ENCODE measurements around the gene LRP1-AS. TPM values are rescaled to one million over a fixed set of nuclear protein-coding genes. Genes with fewer than 3 reads are reported as not detected.
A peak's percentile ranks its signal among the peaks of the same experiment; 100 is the strongest.

Gene LRP1-AS
- total RNA-seq, 4 donors from 2014 or later: not detected

GRCh38 chr12:57161491-57161890, 14.1 kb upstream of the LRP1-AS start:
- no peaks in the 10 kb centered on the region for H3K27me3 ChIP-seq
- TF ChIP-seq EP300 (IDR thresholded peaks at IDR 0.05) (no peak), CTCF (IDR thresholded peaks at IDR 0.05) (no peak), POLR2A (IDR thresholded peaks at IDR 0.05) (no peak)
- WGBS, 2 donors: 80 to 83% methylated on average over 7 of the region's 7 CpGs
- no peak overlapping the region for H3K4me3 ChIP-seq
- H3K9me3 ChIP-seq: no peaks in the 10 kb centered on the region
- peaks cover 0 to 59% (median 20%) of the 10 kb centered on the region in 4 donors for H3K4me1 ChIP-seq
- H3K36me3 ChIP-seq: peaks cover 6 to 96% (median 22%) of the 10 kb centered on the region in 3 donors
- DNase-seq (ENCODE audit: low spot score in 2 of 2): no peak
- no peak overlapping the region for H3K27ac ChIP-seq

- peak overlapping the region in 2 of 4 donors; percentile 42 to 61 for H3K27ac ChIP-seq
- WGBS, 2 donors: 89 to 91% methylated on average over 8 to 14 of the region's 14 CpGs
- peaks cover 6 to 96% (median 22%) of the 10 kb centered on the region in 3 donors for H3K36me3 ChIP-seq
- H3K9me3 ChIP-seq: no peaks in the 10 kb centered on the region
- peaks cover 0 to 63% (median 20%) of the 10 kb centered on the region in 4 donors for H3K4me1 ChIP-seq
- no peak overlapping the region for H3K4me3 ChIP-seq
- no peak for DNase-seq (ENCODE audit: low spot score in 2 of 2)
- no peak for TF ChIP-seq EP300 (IDR thresholded peaks at IDR 0.05)
- no peak for TF ChIP-seq POLR2A (IDR thresholded peaks at IDR 0.05)
- TF ChIP-seq CTCF (IDR thresholded peaks at IDR 0.05): no peak
- H3K27me3 ChIP-seq: no peaks in the 10 kb centered on the region
Measured at GRCh38 chr12:57160741-57161140, 13.3 kb upstream of the LRP1-AS start.

- WGBS, 2 donors: 62 to 79% methylated on average over 4 of the region's 4 CpGs
- H3K4me3 ChIP-seq: no peak overlapping the region
- DNase-seq (ENCODE audit: low spot score in 2 of 2): no peak
- H3K9me3 ChIP-seq: no peaks in the 10 kb centered on the region
- H3K27me3 ChIP-seq: no peaks in the 10 kb centered on the region
- H3K4me1 ChIP-seq: peaks cover 0 to 63% (median 20%) of the 10 kb centered on the region in 4 donors
- H3K27ac ChIP-seq: peak overlapping the region in 2 of 4 donors; percentile 61 to 76
- H3K36me3 ChIP-seq: peaks cover 6 to 96% (median 22%) of the 10 kb centered on the region in 3 donors
- no peak for TF ChIP-seq CTCF (IDR thresholded peaks at IDR 0.05)
- TF ChIP-seq POLR2A (IDR thresholded peaks at IDR 0.05): no peak
- no peak for TF ChIP-seq EP300 (IDR thresholded peaks at IDR 0.05)
Measured at GRCh38 chr12:57160040-57160439, 12.6 kb upstream of the LRP1-AS start.

- Histone ChIP-seq H3K27me3 (no peaks in the 10 kb centered on the region), H3K36me3 (peaks cover 6 to 96% (median 22%) of the 10 kb centered on the region in 3 donors), H3K27ac (peak overlapping the region in 2 of 4 donors; percentile 61 to 76), H3K9me3 (no peaks in the 10 kb centered on the region), H3K4me1 (peaks cover 0 to 69% (median 24%) of the 10 kb centered on the region in 4 donors), H3K4me3 (no peak overlapping the region)
- no peak for DNase-seq (ENCODE audit: low spot score in 2 of 2)
- TF ChIP-seq EP300 (IDR thresholded peaks at IDR 0.05) (peak; percentile 16 to 38), CTCF (IDR thresholded peaks at IDR 0.05) (no peak)
- 25 to 42% methylated on average over 4 of the region's 4 CpGs for WGBS, 2 donors
Measured at GRCh38 chr12:57159311-57159710, 11.9 kb upstream of the LRP1-AS start.

- no peak for TF ChIP-seq EP300 (IDR thresholded peaks at IDR 0.05)
- H3K4me3 ChIP-seq: no peak overlapping the region
- WGBS, 2 donors: 13 to 32% methylated on average over 2 to 3 of the region's 4 CpGs
- peaks cover 6 to 95% (median 16%) of the 10 kb centered on the region in 3 donors for H3K36me3 ChIP-seq
- H3K27ac ChIP-seq: peak overlapping the region in 3 of 4 donors; percentile 40 to 76 (median 61)
- no peaks in the 10 kb centered on the region for H3K9me3 ChIP-seq
- no peaks in the 10 kb centered on the region for H3K27me3 ChIP-seq
- H3K4me1 ChIP-seq: peaks cover 0 to 76% (median 26%) of the 10 kb centered on the region in 4 donors
- no peak for DNase-seq (ENCODE audit: low spot score in 2 of 2)
Measured at GRCh38 chr12:57158665-57159064, 11.2 kb upstream of the LRP1-AS start.

All from tibial nerve (tissue), 4 donors.